Eye (tissue), 1 donor: ENCODE results near the gene LRRC56.

Experiments
- DNase-seq: peaks from one replicate; pipeline ENCODE4 v3.0.0-alpha.2; 2015

LRRC56 gene

GRCh38 chr11:540583-541432 is 3.5 kb downstream of the LRRC56 start:
- peak; percentile 13 for DNase-seq

GRCh38 chr11:541433-541885 is 4.1 kb downstream of the LRRC56 start:
- no peak for DNase-seq

- DNase-seq: no peak
Measured at GRCh38 chr11:544817-545166, 7.5 kb downstream of the LRRC56 start.

GRCh38 chr11:545171-545570 is 7.8 kb downstream of the LRRC56 start:
- DNase-seq: no peak

GRCh38 chr11:548700-549603 is 11.6 kb downstream of the LRRC56 start:
- DNase-seq: peak; percentile 12

- DNase-seq: no peak
Measured at GRCh38 chr11:550021-550745, 12.9 kb downstream of the LRRC56 start.

- DNase-seq: no peak
Measured at GRCh38 chr11:550746-551085, 13.4 kb downstream of the LRRC56 start.

GRCh38 chr11:551131-551530 is 13.8 kb downstream of the LRRC56 start:
- no peak for DNase-seq

GRCh38 chr11:551596-551995 is 14.3 kb downstream of the LRRC56 start:
- DNase-seq: no peak

GRCh38 chr11:553083-553987 is 16.0 kb downstream of the LRRC56 start:
- DNase-seq: no peak

GRCh38 chr11:553988-554340 is 16.6 kb downstream of the LRRC56 start:
- no peak for DNase-seq

- peak; percentile 89 for DNase-seq
Measured at GRCh38 chr11:554428-555226, 17.3 kb downstream of the LRRC56 start.

GRCh38 chr11:555227-555779 is 18.0 kb downstream of the LRRC56 start:
- DNase-seq: no peak

GRCh38 chr11:555780-556661 is 18.7 kb downstream of the LRRC56 start:
- DNase-seq: peak; percentile 48

- DNase-seq: no peak
Measured at GRCh38 chr11:556662-557256, 19.4 kb downstream of the LRRC56 start.

GRCh38 chr11:557328-558132 is 20.2 kb downstream of the LRRC56 start:
- DNase-seq: no peak

GRCh38 chr11:558503-558902 is 21.2 kb downstream of the LRRC56 start:
- DNase-seq: no peak

GRCh38 chr11:559020-559620 is 21.8 kb downstream of the LRRC56 start:
- DNase-seq: no peak
